Left ventricle myocardium superior (tissue), 1 donor: ENCODE results near the gene PRKCA. TPM values are rescaled to one million over a fixed set of nuclear protein-coding genes. Genes with fewer than 3 reads are reported as not detected.
A peak's percentile ranks its signal among the peaks of the same experiment; 100 is the strongest.

ENCODE experiments used
- ATAC-seq: fragments of 200-7000 bp; cut with Tn5 transposase; one replicate; pipeline ENCODE4 v1.9.1; 2020; ENCODE audit warnings: mild to moderate bottlenecking, moderate library complexity
- DNase-seq: peaks from one replicate; pipeline ENCODE4 v3.0.0-alpha.2; 2020
- intact Hi-C: fragments of 100-400 bp; cut with micrococcal nuclease; formaldehyde crosslinking; loops from one replicate; pipeline ENCODE4 v1.11.0; 2022
- total RNA-seq: library from RNA; stranded (reverse); fragmentation: NEBNext Ultra II Directional; extraction: Animal tissue kit (Norgen Biotek cat#: 25700); gene quantifications from one replicate; pipeline ENCODE4 v1.2.1, GENCODE V29; 2021
- donor health status: DM: no; HTN: yes; CAD: no; lungs with severe emphysema.

The PRKCA gene
- total RNA-seq, 1 donor from 2014 or later: 5.9 TPM

GRCh38 chr17:66371561-66371960 lies 69.1 kb downstream of the PRKCA start:
- ATAC-seq (no peak), DNase-seq (no peak)
- intact Hi-C loops: no loop called here

GRCh38 chr17:66372182-66372581 lies 69.8 kb downstream of the PRKCA start:
- ATAC-seq (no peak), DNase-seq (no peak)
- intact Hi-C loops: no loop called here

GRCh38 chr17:66373079-66373478 lies 70.7 kb downstream of the PRKCA start:
- ATAC-seq (no peak), DNase-seq (no peak)
- intact Hi-C loops: no loop called here

- peak; percentile 85 for ATAC-seq
- intact Hi-C loops: no loop called here
- DNase-seq: peak; percentile 47
These were observed 71.8 kb downstream of the PRKCA start for GRCh38 chr17:66373944-66374817.

- intact Hi-C loops: no loop called here
- DNase-seq (no peak), ATAC-seq (no peak)
These were observed 72.7 kb downstream of the PRKCA start for GRCh38 chr17:66375121-66375520.

GRCh38 chr17:66378296-66378695 lies 75.9 kb downstream of the PRKCA start:
- ATAC-seq: no peak
- intact Hi-C loops: no loop called here

GRCh38 chr17:66379544-66379943 lies 77.1 kb downstream of the PRKCA start:
- no peak for ATAC-seq
- DNase-seq: no peak
- intact Hi-C loops: no loop called here

More at GRCh38 chr17:66378296-66378695, 75.9 kb downstream of the PRKCA start:
- no peak for DNase-seq

- ATAC-seq (no peak), DNase-seq (no peak)
- intact Hi-C loops: no loop called here
These were observed 77.6 kb downstream of the PRKCA start for GRCh38 chr17:66379996-66380395.

GRCh38 chr17:66381701-66382362 lies 79.4 kb downstream of the PRKCA start:
- DNase-seq: no peak
- ATAC-seq: no peak
- intact Hi-C loops: no loop called here

- DNase-seq (no peak), ATAC-seq (peak; percentile 43)
- intact Hi-C loops: no loop called here
These were observed 80.9 kb downstream of the PRKCA start for GRCh38 chr17:66383333-66383732.

- DNase-seq (no peak), ATAC-seq (no peak)
- intact Hi-C loops: no loop called here
These were observed 84.3 kb downstream of the PRKCA start for GRCh38 chr17:66386498-66387351.

- ATAC-seq: no peak
- intact Hi-C loops: no loop called here
- no peak for DNase-seq
These were observed 85.1 kb downstream of the PRKCA start for GRCh38 chr17:66387392-66387981.

GRCh38 chr17:66392783-66393437 lies 90.5 kb downstream of the PRKCA start:
- intact Hi-C loops: no loop called here
- ATAC-seq: no peak

GRCh38 chr17:66395961-66396360 lies 93.5 kb downstream of the PRKCA start:
- intact Hi-C loops: no loop called here
- DNase-seq (no peak), ATAC-seq (no peak)

More at GRCh38 chr17:66392783-66393437, 90.5 kb downstream of the PRKCA start:
- no peak for DNase-seq

GRCh38 chr17:66397486-66397885 lies 95.1 kb downstream of the PRKCA start:
- DNase-seq (no peak), ATAC-seq (no peak)
- intact Hi-C loops: no loop called here

- intact Hi-C loops: no loop called here
- ATAC-seq (no peak), DNase-seq (no peak)
These were observed 95.6 kb downstream of the PRKCA start for GRCh38 chr17:66398059-66398458.

- DNase-seq: no peak
- ATAC-seq: no peak
- intact Hi-C loops: no loop called here
These were observed 96.2 kb downstream of the PRKCA start for GRCh38 chr17:66398617-66399016.

- intact Hi-C loops: no loop called here
- DNase-seq (no peak), ATAC-seq (no peak)
These were observed 97.0 kb downstream of the PRKCA start for GRCh38 chr17:66399441-66399840.
